Neural progenitor cell (in vitro differentiated cells): ENCODE measurements around the gene CHST15. TPM values are rescaled to one million over a fixed set of nuclear protein-coding genes. Genes with fewer than 3 reads are reported as not detected.

Experiments used
- DNase-seq: peaks from one replicate; pipeline ENCODE4 v3.0.0-alpha.2; 2016; ENCODE audit warnings: low spot score
- H2AFZ ChIP-seq: fragments of 200-600 bp; sonication (generic); replicated peaks from 2 replicates; pipeline ENCODE4 v1.6.1; 2016; ENCODE audit warnings: antibody characterized with exemption
- H3F3A ChIP-seq: fragments of 200-600 bp; sonication (generic); 2 replicates; pipeline ENCODE4 v1.6.1; 2016; ENCODE audit warnings: antibody characterized with exemption, low read depth
- H3K27ac ChIP-seq: fragments of 200-600 bp; sonication (generic); 2 replicates; pipeline ENCODE4 v1.5.1; 2016; ENCODE audit warnings: mild to moderate bottlenecking
- H3K27me3 ChIP-seq: fragments of 200-600 bp; sonication (generic); 2 replicates; pipeline ENCODE4 v1.6.1; 2016; ENCODE audit warnings: mild to moderate bottlenecking, moderate library complexity
- H3K36me3 ChIP-seq: fragments of 200-600 bp; sonication (generic); 2 replicates; pipeline ENCODE4 v1.5.1; 2016
- H3K4me1 ChIP-seq: fragments of 200-600 bp; sonication (generic); 2 replicates; pipeline ENCODE4 v1.6.1; 2016; ENCODE audit warnings: mixed run types
- H3K4me2 ChIP-seq: fragments of 200-600 bp; sonication (generic); 2 replicates; pipeline ENCODE4 v1.6.1; 2016
- H3K4me3 ChIP-seq: fragments of 200-600 bp; sonication (generic); 2 replicates; pipeline ENCODE4 v1.5.1; 2016
- H3K79me2 ChIP-seq: fragments of 200-600 bp; sonication (generic); 2 replicates; pipeline ENCODE4 v1.6.1; 2016; ENCODE audit warnings: low read depth
- H3K9ac ChIP-seq: fragments of 200-600 bp; sonication (generic); 2 replicates; pipeline ENCODE4 v1.6.1; 2016
- H3K9me3 ChIP-seq: fragments of 200-600 bp; sonication (generic); 2 replicates; pipeline ENCODE4 v1.5.1; 2016; ENCODE audit warnings: low read depth
- H4K20me1 ChIP-seq: fragments of 200-600 bp; sonication (generic); 2 replicates; pipeline ENCODE4 v1.6.1; 2016; ENCODE audit warnings: low read depth
- H3K27ac Mint-ChIP-seq: 3 replicates; pipeline ENCODE4 v1.8.0; 2021; ENCODE audit warnings: mixed read lengths
- H3K27me3 Mint-ChIP-seq: 2 replicates; pipeline ENCODE4 v1.8.0; 2022; ENCODE audit warnings: low read depth, mild to moderate bottlenecking, inconsistent platforms, moderate library complexity, mixed read lengths; ENCODE audit not compliant: insufficient read depth
- H3K36me3 Mint-ChIP-seq: 3 replicates; pipeline ENCODE4 v1.8.0; 2021; ENCODE audit warnings: mixed read lengths
- H3K4me1 Mint-ChIP-seq: 3 replicates; pipeline ENCODE4 v1.8.0; 2021; ENCODE audit warnings: mixed read lengths
- H3K4me3 Mint-ChIP-seq: 3 replicates; pipeline ENCODE4 v1.8.0; 2021; ENCODE audit warnings: mild to moderate bottlenecking, moderate library complexity, mixed read lengths
- H3K9me3 Mint-ChIP-seq: 3 replicates; pipeline ENCODE4 v1.8.0; 2020; ENCODE audit warnings: mixed read lengths
- CTCF ChIP-seq: fragments of 200-600 bp; sonication (generic); IDR thresholded peaks from 2 replicates; pipeline ENCODE4 v1.5.1; 2017; ENCODE audit warnings: antibody characterized with exemption, mild to moderate bottlenecking
- EZH2 ChIP-seq: fragments of 200-600 bp; sonication (generic); IDR thresholded peaks from 2 replicates; pipeline ENCODE4 v1.6.1; 2017; ENCODE audit warnings: antibody characterized with exemption, mild to moderate bottlenecking, moderate library complexity
- EZH2phosphoT487 ChIP-seq: fragments of 200-600 bp; sonication (generic); IDR thresholded peaks from 2 replicates; pipeline ENCODE4 v1.6.1; 2017; ENCODE audit warnings: antibody characterized with exemption
- total RNA-seq: library from RNA; depleted of rRNA; stranded (reverse); fragments of >200 nt; gene quantifications from 2 replicates; pipeline ENCODE4 v1.2.3, GENCODE V29; 2015; ENCODE audit warnings: low replicate concordance

The CHST15 gene
- total RNA-seq, 1 donor from 2014 or later, result 0.54 TPM

- H3F3A ChIP-seq, result no peaks in the 10 kb centered on the region
- H3K27me3 ChIP-seq, result no peaks in the 10 kb centered on the region
- no peak overlapping the region for H3K4me3 ChIP-seq
- Mint-ChIP-seq H3K4me1 (peaks cover 32% of the 10 kb centered on the region), H3K36me3 (peaks cover 2% of the 10 kb centered on the region), H3K4me3 (no peak overlapping the region), H3K27ac (no peak overlapping the region), H3K9me3 (peaks cover 3% of the 10 kb centered on the region), H3K27me3 (peaks cover 5% of the 10 kb centered on the region)
- TF ChIP-seq EZH2 (no peak), CTCF (no peak), EZH2phosphoT487 (no peak)
- H3K79me2 ChIP-seq, result no peaks in the 10 kb centered on the region
- H2AFZ ChIP-seq, result no peak overlapping the region
- no peak overlapping the region for H3K4me2 ChIP-seq
- peaks cover 18% of the 10 kb centered on the region for H3K4me1 ChIP-seq
- no peak overlapping the region for H3K9ac ChIP-seq
- H4K20me1 ChIP-seq, result no peaks in the 10 kb centered on the region
- H3K27ac ChIP-seq, result no peak overlapping the region
- H3K9me3 ChIP-seq, result no peaks in the 10 kb centered on the region
- no peaks in the 10 kb centered on the region for H3K36me3 ChIP-seq
- no peak for DNase-seq
Observed at GRCh38 chr10:124060148-124060720, 33.2 kb downstream of the CHST15 start.

GRCh38 chr10:124059551-124059950, 33.8 kb downstream of the CHST15 start:
- Histone ChIP-seq H3K27me3 (no peaks in the 10 kb centered on the region), H3K27ac (no peak overlapping the region)
- H3K9me3 Mint-ChIP-seq, result peaks cover 3% of the 10 kb centered on the region

GRCh38 chr10:124058346-124059003, 34.9 kb downstream of the CHST15 start:
- H2AFZ ChIP-seq, result no peak overlapping the region
- peaks cover 3% of the 10 kb centered on the region for H3K9me3 Mint-ChIP-seq
- H3K27ac Mint-ChIP-seq, result no peak overlapping the region
- H4K20me1 ChIP-seq, result no peaks in the 10 kb centered on the region
- no peak overlapping the region for H3K9ac ChIP-seq
- no peaks in the 10 kb centered on the region for H3K9me3 ChIP-seq
- no peak for DNase-seq
- H3K4me3 Mint-ChIP-seq, result no peak overlapping the region
- H3K4me3 ChIP-seq, result no peak overlapping the region
- H3K27me3 ChIP-seq, result no peaks in the 10 kb centered on the region
- no peak overlapping the region for H3K27ac ChIP-seq
- no peaks in the 10 kb centered on the region for H3K79me2 ChIP-seq
- H3K4me1 Mint-ChIP-seq, result peaks cover 23% of the 10 kb centered on the region
- H3K4me2 ChIP-seq, result no peak overlapping the region
- H3K36me3 ChIP-seq, result no peaks in the 10 kb centered on the region
- peaks cover 6% of the 10 kb centered on the region for H3K36me3 Mint-ChIP-seq
- H3K4me1 ChIP-seq, result peaks cover 9% of the 10 kb centered on the region
- H3F3A ChIP-seq, result no peaks in the 10 kb centered on the region
- H3K27me3 Mint-ChIP-seq, result peaks cover 5% of the 10 kb centered on the region
- TF ChIP-seq CTCF (no peak), EZH2phosphoT487 (no peak), EZH2 (no peak)

More at GRCh38 chr10:124059551-124059950, 33.8 kb downstream of the CHST15 start:
- no peak for TF ChIP-seq EZH2
- TF ChIP-seq CTCF, result no peak
- DNase-seq, result no peak
- Histone ChIP-seq H3K9me3 (no peaks in the 10 kb centered on the region), H3K4me2 (no peak overlapping the region), H3K79me2 (no peaks in the 10 kb centered on the region), H3K9ac (no peak overlapping the region), H4K20me1 (no peaks in the 10 kb centered on the region), H2AFZ (no peak overlapping the region), H3K4me1 (peaks cover 12% of the 10 kb centered on the region), H3K36me3 (no peaks in the 10 kb centered on the region), H3K4me3 (no peak overlapping the region), H3F3A (no peaks in the 10 kb centered on the region)
- H3K36me3 Mint-ChIP-seq, result peaks cover 2% of the 10 kb centered on the region
- H3K4me3 Mint-ChIP-seq, result no peak overlapping the region
- H3K27me3 Mint-ChIP-seq, result peaks cover 5% of the 10 kb centered on the region
- H3K4me1 Mint-ChIP-seq, result peaks cover 26% of the 10 kb centered on the region
- peak overlapping the region; percentile 92 for H3K27ac Mint-ChIP-seq
